Parathyroid adenoma (tissue), 2 donors: ENCODE data around the gene CD47.

Experiments used
- H2AFZ ChIP-seq: fragments of 300-600 bp; sonication (generic); one replicate; pipeline ENCODE4 v1.7.0; 2017; ENCODE audit warnings: antibody characterized with exemption, mild to moderate bottlenecking
- H3K27ac ChIP-seq: fragments of 300-600 bp; sonication (generic); one replicate; pipeline ENCODE4 v1.7.0; 2017
- H3K27me3 ChIP-seq: fragments of 300-600 bp; sonication (generic); one replicate; pipeline ENCODE4 v1.7.0; 2017; ENCODE audit warnings: low read length; ENCODE audit not compliant: control insufficient read depth, insufficient read depth
- H3K36me3 ChIP-seq: fragments of 300-600 bp; sonication (generic); one replicate; pipeline ENCODE4 v1.7.0; 2017; ENCODE audit warnings: low read length; ENCODE audit not compliant: control insufficient read depth, insufficient read depth
- H3K4me1 ChIP-seq: fragments of 300-600 bp; sonication (generic); one replicate; pipeline ENCODE4 v1.7.0; 2017; ENCODE audit warnings: control low read depth
- H3K4me2 ChIP-seq: fragments of 300-600 bp; sonication (generic); one replicate; pipeline ENCODE4 v1.7.0; 2017; ENCODE audit warnings: low read length
- H3K4me3 ChIP-seq: fragments of 300-600 bp; sonication (generic); one replicate; pipeline ENCODE4 v1.7.0; 2017; ENCODE audit warnings: low read depth, low read length
- H3K79me2 ChIP-seq: fragments of 300-600 bp; sonication (generic); one replicate; pipeline ENCODE4 v1.7.0; 2017; ENCODE audit warnings: control low read depth
- H3K9ac ChIP-seq: fragments of 300-600 bp; sonication (generic); one replicate; pipeline ENCODE4 v1.7.0; 2017; ENCODE audit warnings: mild to moderate bottlenecking
- H3K9me3 ChIP-seq: fragments of 300-600 bp; sonication (generic); one replicate; pipeline ENCODE4 v1.7.0; 2017; ENCODE audit warnings: low read length; ENCODE audit not compliant: control insufficient read depth
- CTCF ChIP-seq: fragments of 300-600 bp; sonication (generic); IDR thresholded peaks from one replicate; pipeline ENCODE4 v1.7.0; 2017; ENCODE audit warnings: antibody characterized with exemption, mild to moderate bottlenecking
- donor health status: primary hyperparathyroidism.

CD47 gene

GRCh38 chr3:107999215-107999775 lies 91.5 kb downstream of the CD47 start:
- H3K4me1 ChIP-seq: no peaks in the 10 kb centered on the region
- H3K9ac ChIP-seq: no peak overlapping the region
- no peak for TF ChIP-seq CTCF
- H3K4me2 ChIP-seq: no peak overlapping the region
- no peaks in the 10 kb centered on the region for H3K36me3 ChIP-seq
- H3K79me2 ChIP-seq: no peaks in the 10 kb centered on the region
- no peak overlapping the region for H3K27ac ChIP-seq
- no peak overlapping the region for H2AFZ ChIP-seq
- H3K4me3 ChIP-seq: no peak overlapping the region
- H3K27me3 ChIP-seq: no peaks in the 10 kb centered on the region
- H3K9me3 ChIP-seq: no peaks in the 10 kb centered on the region

- no peak overlapping the region for H3K9ac ChIP-seq
- H3K4me3 ChIP-seq: no peak overlapping the region
- no peaks in the 10 kb centered on the region for H3K79me2 ChIP-seq
- H3K9me3 ChIP-seq: no peaks in the 10 kb centered on the region
- H3K36me3 ChIP-seq: no peaks in the 10 kb centered on the region
- no peak overlapping the region for H3K27ac ChIP-seq
- no peak overlapping the region for H3K4me2 ChIP-seq
- no peak for TF ChIP-seq CTCF
- no peak overlapping the region for H2AFZ ChIP-seq
- H3K4me1 ChIP-seq: no peaks in the 10 kb centered on the region
- H3K27me3 ChIP-seq: no peaks in the 10 kb centered on the region
These were observed 93.2 kb downstream of the CD47 start for GRCh38 chr3:107997671-107998070.

GRCh38 chr3:107995823-107996222 lies 95.0 kb downstream of the CD47 start:
- Histone ChIP-seq H3K79me2 (no peaks in the 10 kb centered on the region), H3K36me3 (no peaks in the 10 kb centered on the region), H3K4me1 (no peaks in the 10 kb centered on the region), H3K27ac (no peak overlapping the region), H3K9ac (no peak overlapping the region), H3K4me2 (no peak overlapping the region), H3K27me3 (no peaks in the 10 kb centered on the region), H2AFZ (no peak overlapping the region), H3K9me3 (no peaks in the 10 kb centered on the region), H3K4me3 (no peak overlapping the region)
- TF ChIP-seq CTCF: no peak

- Histone ChIP-seq H3K9me3 (no peaks in the 10 kb centered on the region), H2AFZ (no peak overlapping the region), H3K36me3 (no peaks in the 10 kb centered on the region), H3K9ac (no peak overlapping the region), H3K27ac (no peak overlapping the region), H3K4me1 (no peaks in the 10 kb centered on the region), H3K27me3 (no peaks in the 10 kb centered on the region), H3K4me2 (no peak overlapping the region), H3K79me2 (no peaks in the 10 kb centered on the region), H3K4me3 (no peak overlapping the region)
- TF ChIP-seq CTCF: no peak
These were observed 95.7 kb downstream of the CD47 start for GRCh38 chr3:107994956-107995715.

GRCh38 chr3:107994181-107994580 lies 96.7 kb downstream of the CD47 start:
- no peak overlapping the region for H3K4me3 ChIP-seq
- no peaks in the 10 kb centered on the region for H3K9me3 ChIP-seq
- no peak overlapping the region for H3K4me2 ChIP-seq
- H3K79me2 ChIP-seq: no peaks in the 10 kb centered on the region
- no peaks in the 10 kb centered on the region for H3K27me3 ChIP-seq
- H3K9ac ChIP-seq: no peak overlapping the region
- no peak for TF ChIP-seq CTCF
- H3K36me3 ChIP-seq: no peaks in the 10 kb centered on the region
- peaks cover 2% of the 10 kb centered on the region for H3K4me1 ChIP-seq
- H2AFZ ChIP-seq: no peak overlapping the region
- H3K27ac ChIP-seq: no peak overlapping the region
